GM12878 (cell line): Measurements from ENCODE around the gene COL23A1. TPM values are rescaled to one million over a fixed set of nuclear protein-coding genes. Genes with fewer than 3 reads are reported as not detected.

ENCODE experiments used
- ATAC-seq: fragments of 200-7000 bp; cut with Tn5 transposase; 3 replicates; pipeline ENCODE4 v1.9.1; 2020; ENCODE audit warnings: mild to moderate bottlenecking, moderate library complexity
- BruUV-seq: library from RNA; stranded (reverse); fragments of 400-500 nt; replicated peaks from 2 replicates; lab custom pipeline; 2021; lab: Mats Ljungman, UMichigan
- CTCF ChIA-PET: fragments of 300-600 bp; sonication (Branson Sonifier 250); formaldehyde crosslinking; extraction: SDS; loops from one replicate; lab custom pipeline; 2021; ENCODE audit warnings: inconsistent platforms; lab: Yijun Ruan, JAX
- POLR2A ChIA-PET: fragments of 350-600 bp; formaldehyde crosslinking; extraction: SDS; loops from one replicate; lab custom pipeline; 2021; ENCODE audit warnings: inconsistent platforms; lab: Charles Lee
- RAD21 ChIA-PET: fragments of 300-600 bp; sonication (Branson Sonifier 250); formaldehyde crosslinking; loops from one replicate; lab custom pipeline; 2023; ENCODE audit warnings: antibody characterized with exemption; ENCODE audit not compliant: unreplicated experiment; lab: Charles Lee
- SMC1A ChIA-PET: fragments of 300-600 bp; sonication (Branson Sonifier 250); formaldehyde crosslinking; loops from one replicate; lab custom pipeline; 2023; ENCODE audit not compliant: unreplicated experiment, uncharacterized antibody; lab: Charles Lee
- DNase-seq: peaks from one replicate; pipeline ENCODE4 v3.0.0-alpha.2; 2011; ENCODE audit warnings: low read depth, low spot score
- FAIRE-seq: peaks from 3 replicates; lab custom pipeline; 2011; peaks lifted over from hg19 to GRCh38; lab: Jason Lieb, UNC
- H2AFZ ChIP-seq: 2 replicates; pipeline ENCODE4 v1.6.0; 2011; ENCODE audit warnings: low read depth, low read length, control low read depth; ENCODE audit not compliant: control insufficient read depth
- H3K27ac ChIP-seq: 2 replicates; pipeline ENCODE4 v1.5.1; 2011; ENCODE audit warnings: control low read depth; ENCODE audit not compliant: control insufficient read depth, insufficient read depth
- H3K27me3 ChIP-seq, 2 experiments: replicated peaks in 1 of 2; 2 replicates each; pipeline versions ENCODE4 v1.6.0 to v1.6.1; 2011; ENCODE audit warnings: low read length in 1 of 2; ENCODE audit not compliant: control insufficient read depth in 2 of 2, insufficient read depth in 2 of 2
- H3K36me3 ChIP-seq, 2 experiments: 2 replicates each; pipeline ENCODE4 v1.5.1; 2011; ENCODE audit warnings: low read length in 1 of 2; ENCODE audit not compliant: control insufficient read depth in 2 of 2, insufficient read depth in 2 of 2
- H3K4me1 ChIP-seq: 2 replicates; pipeline ENCODE4 v1.6.1; 2011; ENCODE audit warnings: mild to moderate bottlenecking, low read length, moderate library complexity, mixed read lengths; ENCODE audit not compliant: control insufficient read depth, insufficient read depth
- H3K4me2 ChIP-seq: 2 replicates; pipeline ENCODE4 v1.6.0; 2011; ENCODE audit warnings: control low read depth; ENCODE audit not compliant: control insufficient read depth, insufficient read depth
- H3K4me3 ChIP-seq: fragments of 200-600 bp; sonication (generic); 2 replicates; pipeline ENCODE4 v1.5.1; 2016
- H3K79me2 ChIP-seq: 2 replicates; pipeline ENCODE4 v1.6.0; 2011; ENCODE audit warnings: low read length; ENCODE audit not compliant: control insufficient read depth, insufficient read depth
- H3K9ac ChIP-seq: 2 replicates; pipeline ENCODE4 v1.8.0; 2011; ENCODE audit warnings: low read length, control low read depth, mixed read lengths; ENCODE audit not compliant: control insufficient read depth, insufficient read depth
- H3K9me3 ChIP-seq: replicated peaks from 3 replicates; pipeline ENCODE4 v1.5.1; 2011; ENCODE audit warnings: mild to moderate bottlenecking, low read length; ENCODE audit not compliant: control insufficient read depth, insufficient read depth
- H4K20me1 ChIP-seq: 2 replicates; pipeline ENCODE4 v1.6.0; 2011; ENCODE audit not compliant: control insufficient read depth, insufficient read depth
- BCL11A ChIP-seq: IDR thresholded peaks from 2 replicates; pipeline ENCODE4 v1.6.1; 2011; ENCODE audit warnings: low read depth, low read length
- BHLHE40 ChIP-seq, 2 experiments: fragments of 450-650 bp in 1 of 2; IDR thresholded peaks; 2 replicates each; pipeline ENCODE4 v1.6.1; 2011 to 2017; ENCODE audit warnings: low read depth in 2 of 2, borderline replicate concordance in 1 of 2, improper control_type of control experiment in 1 of 2, low read length in 1 of 2, mild to moderate bottlenecking in 1 of 2
- ESRRA ChIP-seq: IDR thresholded peaks from 2 replicates; pipeline ENCODE4 v1.6.1; 2012; ENCODE audit warnings: mild to moderate bottlenecking, low read length, improper control_type of control experiment
- IRF4 ChIP-seq: IDR thresholded peaks from 2 replicates; pipeline ENCODE4 v1.6.1; 2011; ENCODE audit warnings: low read depth, low read length
- MTA2 ChIP-seq: fragments of 450-650 bp; IDR thresholded peaks from 2 replicates; pipeline ENCODE4 v1.6.1; 2016; ENCODE audit warnings: low read depth, mild to moderate bottlenecking, moderate library complexity
- NFIC ChIP-seq: IDR thresholded peaks from 2 replicates; pipeline ENCODE4 v1.6.1; 2012; ENCODE audit warnings: low read depth, mild to moderate bottlenecking, inconsistent platforms, low read length, moderate library complexity
- NFXL1 ChIP-seq: fragments of 450-650 bp; IDR thresholded peaks from 2 replicates; pipeline ENCODE4 v1.6.1; 2017; ENCODE audit warnings: antibody characterized with exemption, mild to moderate bottlenecking, borderline replicate concordance
- NFYB ChIP-seq: IDR thresholded peaks from 2 replicates; pipeline ENCODE4 v1.6.1; 2011; ENCODE audit warnings: low read depth, mild to moderate bottlenecking, low read length, improper control_type of control experiment, moderate library complexity; ENCODE audit not compliant: insufficient read depth
- POLR2AphosphoS2 ChIP-seq: IDR thresholded peaks from 2 replicates; pipeline ENCODE4 v1.6.1; 2011; ENCODE audit warnings: low read depth, mild to moderate bottlenecking, low read length, improper control_type of control experiment, moderate library complexity
- SMAD5 ChIP-seq: IDR thresholded peaks from 2 replicates; pipeline ENCODE4 v1.6.1; 2016; ENCODE audit warnings: antibody characterized with exemption, low read depth
- WGBS: methylation state at CpG from one replicate; pipeline ENCODE4 v1.1.6; 2016; ENCODE audit warnings: low lambda C conversion rate; ENCODE audit not compliant: insufficient replicate concordance, insufficient coverage; ENCODE audit errors: missing lambda C conversion rate; 5-methylcytosine and 5-hydroxymethylcytosine counted together
- in situ Hi-C: fragments of 300-500 bp; cut with MboI; formaldehyde crosslinking; loops from 9 replicates; pipeline ENCODE4 v1.14.3; 2018; ENCODE audit warnings: mixed read lengths
- intact Hi-C: fragments of 100-400 bp; cut with micrococcal nuclease; formaldehyde crosslinking; loops from one replicate; pipeline ENCODE4 v1.14.2; 2022; ENCODE audit not compliant: unreplicated experiment
- polyA plus RNA-seq, 11 experiments: library from polyadenylated mRNA; depleted of rRNA in 4 of 11; unstranded in 6 of 11; stranded (reverse) in 5 of 11; fragments of >200 nt; fragmentation: Nextera tagmentation in 4 of 11; fragmentation: Illumina TruSeq in 1 of 11; extraction: Ambion mirVana in 4 of 11; extraction: Trizol in 1 of 11; gene quantifications; 1 replicate in 1 of 11; 2 replicates in 10 of 11; pipeline versions ENCODE4 v1.2.1 to v1.2.3, GENCODE V29; 2011 to 2016; ENCODE audit warnings: inconsistent platforms in 2 of 11, missing spikeins in 2 of 11, low read depth in 1 of 11
- total RNA-seq, 4 experiments: library from RNA; depleted of rRNA in 3 of 4; stranded (reverse); fragments of >200 nt in 3 of 4; fragmentation: Illumina TruSeq in 1 of 4; extraction: Trizol in 1 of 4; gene quantifications; 2 replicates each; pipeline versions ENCODE4 v1.2.1 to v1.2.3, GENCODE V29; 2013 to 2021
- TF ChIP-seq, protein P1 (sequence below): fragments of 450-650 bp; IDR thresholded peaks from 2 replicates; pipeline ENCODE4 v1.6.1; 2016; ENCODE audit warnings: mild to moderate bottlenecking
- TF ChIP-seq, protein P2 (sequence below): fragments of 450-650 bp; conservative IDR thresholded peaks from 2 replicates; pipeline ENCODE4 v1.6.1; 2017; ENCODE audit warnings: mild to moderate bottlenecking, moderate library complexity

Gene COL23A1
- total and polyA plus RNA-seq, 10 of the 15 experiments (the other 5 are each of a cell fraction or from before 2014, with no cell fraction given), result 0.03 to 0.83 (median 0.09) TPM; not detected in 5

DNA sequence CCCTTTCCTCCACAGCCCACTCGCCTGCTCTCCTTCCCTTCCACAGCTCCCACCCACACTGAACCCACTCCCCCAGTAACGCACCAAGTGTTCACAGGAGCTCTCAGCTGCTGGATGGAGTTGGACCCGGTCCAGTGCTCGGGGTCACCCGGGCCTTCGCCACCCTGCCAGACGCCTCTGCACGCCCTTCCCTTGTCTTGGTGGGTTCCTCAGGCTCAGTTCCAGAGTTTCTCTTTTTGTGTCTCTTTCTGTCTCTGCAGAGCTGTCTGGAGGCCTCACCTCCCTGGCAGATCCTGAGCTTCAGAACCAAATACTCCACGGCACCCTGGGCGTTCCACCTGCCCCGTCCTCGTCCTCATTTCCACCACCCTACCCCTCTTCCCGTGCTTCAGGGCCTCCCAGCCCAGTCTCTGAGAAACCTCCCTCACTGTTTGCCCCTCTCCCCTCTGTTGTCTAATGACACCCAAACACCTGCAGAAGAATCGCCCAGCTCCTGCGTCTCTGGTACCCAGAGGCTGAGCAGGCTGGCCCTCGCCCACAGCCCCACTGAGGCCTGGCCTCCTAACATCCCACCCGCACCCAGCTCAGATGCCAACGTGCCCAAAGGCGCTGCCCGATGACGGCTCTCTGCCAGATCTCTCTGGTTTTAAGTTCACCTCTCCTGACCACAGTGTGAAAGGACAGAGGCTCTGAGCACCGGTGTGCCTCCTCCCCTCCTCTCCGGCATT, 74.3 kb downstream of the COL23A1 start:
- H3K79me2 ChIP-seq, result no peaks in the 10 kb centered on the region
- H3K4me3 ChIP-seq, result no peak overlapping the region
- ChIA-PET POLR2A (no interaction called here), RAD21 (no interaction called here), CTCF (no interaction called here), SMC1A (no interaction called here)
- no peak overlapping the region for H3K4me2 ChIP-seq
- intact Hi-C loops, result no loop called here
- H3K9me3 ChIP-seq, result no peaks in the 10 kb centered on the region; the same call in 2 of the 3 replicates
- TF ChIP-seq MTA2 (no peak), NFYB (no peak), POLR2AphosphoS2 (no peak), BHLHE40 (IDR thresholded peaks at IDR 0.05; ENCODE audit: borderline replicate concordance in 1 of 2, low read depth in 2 of 2, low read length in 1 of 2) (no peak), NFIC (no peak), ESRRA (no peak), IRF4 (no peak), BCL11A (no peak), SMAD5 (no peak), NFXL1 (no peak)
- TF ChIP-seq, protein P1, sequence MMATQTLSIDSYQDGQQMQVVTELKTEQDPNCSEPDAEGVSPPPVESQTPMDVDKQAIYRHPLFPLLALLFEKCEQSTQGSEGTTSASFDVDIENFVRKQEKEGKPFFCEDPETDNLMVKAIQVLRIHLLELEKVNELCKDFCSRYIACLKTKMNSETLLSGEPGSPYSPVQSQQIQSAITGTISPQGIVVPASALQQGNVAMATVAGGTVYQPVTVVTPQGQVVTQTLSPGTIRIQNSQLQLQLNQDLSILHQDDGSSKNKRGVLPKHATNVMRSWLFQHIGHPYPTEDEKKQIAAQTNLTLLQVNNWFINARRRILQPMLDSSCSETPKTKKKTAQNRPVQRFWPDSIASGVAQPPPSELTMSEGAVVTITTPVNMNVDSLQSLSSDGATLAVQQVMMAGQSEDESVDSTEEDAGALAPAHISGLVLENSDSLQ, result no peak
- TF ChIP-seq, protein P2, sequence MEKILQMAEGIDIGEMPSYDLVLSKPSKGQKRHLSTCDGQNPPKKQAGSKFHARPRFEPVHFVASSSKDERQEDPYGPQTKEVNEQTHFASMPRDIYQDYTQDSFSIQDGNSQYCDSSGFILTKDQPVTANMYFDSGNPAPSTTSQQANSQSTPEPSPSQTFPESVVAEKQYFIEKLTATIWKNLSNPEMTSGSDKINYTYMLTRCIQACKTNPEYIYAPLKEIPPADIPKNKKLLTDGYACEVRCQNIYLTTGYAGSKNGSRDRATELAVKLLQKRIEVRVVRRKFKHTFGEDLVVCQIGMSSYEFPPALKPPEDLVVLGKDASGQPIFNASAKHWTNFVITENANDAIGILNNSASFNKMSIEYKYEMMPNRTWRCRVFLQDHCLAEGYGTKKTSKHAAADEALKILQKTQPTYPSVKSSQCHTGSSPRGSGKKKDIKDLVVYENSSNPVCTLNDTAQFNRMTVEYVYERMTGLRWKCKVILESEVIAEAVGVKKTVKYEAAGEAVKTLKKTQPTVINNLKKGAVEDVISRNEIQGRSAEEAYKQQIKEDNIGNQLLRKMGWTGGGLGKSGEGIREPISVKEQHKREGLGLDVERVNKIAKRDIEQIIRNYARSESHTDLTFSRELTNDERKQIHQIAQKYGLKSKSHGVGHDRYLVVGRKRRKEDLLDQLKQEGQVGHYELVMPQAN, result no peak
- H3K36me3 ChIP-seq, result no peaks in the 10 kb centered on the region; a peak in 1 of 4 replicates
- ATAC-seq, result no peak
- no peaks in the 10 kb centered on the region for H4K20me1 ChIP-seq
- FAIRE-seq, result no peak
- WGBS, result 44% methylated on average over 23 of the region's 23 CpGs
- DNase-seq, result no peak
- no peak overlapping the region for H3K27ac ChIP-seq
- no TSS peak for BruUV-seq
- no peaks in the 10 kb centered on the region for H3K27me3 ChIP-seq
- no peak overlapping the region for H2AFZ ChIP-seq
- in situ Hi-C loops, result no loop called here
- no peaks in the 10 kb centered on the region for H3K4me1 ChIP-seq
- H3K9ac ChIP-seq, result no peak overlapping the region
